Measurements from ENCODE around the gene RHOT1. TPM values are rescaled to one million over a fixed set of nuclear protein-coding genes. Genes with fewer than 3 reads are reported as not detected.

The RHOT1 gene
- total and polyA plus RNA-seq, 12 donors, result 32.5 to 76.6 (median 48.5) TPM

- H3K9me3 ChIP-seq, result no peaks in the 10 kb centered on the region
- 9 to 17% methylated on average over 10 of the region's 10 CpGs for WGBS, 2 donors
- intact Hi-C loops (cut with DNase I), result no loop called here
- no peak for TF ChIP-seq CTCF (IDR thresholded peaks at IDR 0.05)
- no peak overlapping the region for H3K4me3 ChIP-seq
- no peak overlapping the region for H3K27ac ChIP-seq
- ATAC-seq (peak in 1 of 8 donors; percentile 41), DNase-seq (no peak)
- H3K36me3 ChIP-seq, result no peaks in the 10 kb centered on the region
- peaks cover 4 to 71% (median 53%) of the 10 kb centered on the region in 7 donors for H3K27me3 ChIP-seq
- peaks cover 10 to 28% (median 23%) of the 10 kb centered on the region in 9 donors for H3K4me1 ChIP-seq
These were observed 125.4 kb downstream of the RHOT1 start for GRCh38 chr17:32267690-32268205.

- no peak for TF ChIP-seq CTCF (IDR thresholded peaks at IDR 0.05)
- no peaks in the 10 kb centered on the region for H3K36me3 ChIP-seq
- no peak for DNase-seq
- H3K4me3 ChIP-seq, result no peak overlapping the region
- no peak for ATAC-seq
- H3K4me1 ChIP-seq, result peaks cover 10 to 28% (median 23%) of the 10 kb centered on the region in 9 donors
- intact Hi-C loops (cut with DNase I), result no loop called here
- WGBS, 2 donors, result 77 to 82% methylated on average over 7 of the region's 7 CpGs
- no peak overlapping the region for H3K27ac ChIP-seq
- peaks cover 4 to 67% (median 48%) of the 10 kb centered on the region in 7 donors for H3K27me3 ChIP-seq
- no peaks in the 10 kb centered on the region for H3K9me3 ChIP-seq
These were observed 126.5 kb downstream of the RHOT1 start for GRCh38 chr17:32268734-32269288.

GRCh38 chr17:32269377-32269776 is 127.1 kb downstream of the RHOT1 start:
- Histone ChIP-seq H3K27ac (no peak overlapping the region), H3K36me3 (no peaks in the 10 kb centered on the region), H3K4me3 (no peak overlapping the region), H3K4me1 (peaks cover 10 to 28% (median 23%) of the 10 kb centered on the region in 9 donors), H3K9me3 (no peaks in the 10 kb centered on the region), H3K27me3 (peaks cover 4 to 67% (median 46%) of the 10 kb centered on the region in 7 donors)
- ATAC-seq (peak in 6 of 8 donors; percentile 32 to 91 (median 62)), DNase-seq (peak in 1 of 2 donors; percentile 58)
- TF ChIP-seq CTCF (IDR thresholded peaks at IDR 0.05), result no peak
- WGBS, 2 donors, result 57 to 63% methylated on average over 11 of the region's 11 CpGs
- intact Hi-C loops (cut with DNase I), result no loop called here

GRCh38 chr17:32271844-32272243 is 129.5 kb downstream of the RHOT1 start:
- no peak overlapping the region for H3K4me3 ChIP-seq
- TF ChIP-seq CTCF (IDR thresholded peaks at IDR 0.05), result no peak
- no peak for ATAC-seq
- DNase-seq, result no peak
- intact Hi-C loops (cut with DNase I), result loop anchor here in 1 of 10 donors (10.0 kb wide), 1 partner anchor 57 kb away; no protein-coding TSS in a partner anchor
- H3K36me3 ChIP-seq, result no peaks in the 10 kb centered on the region
- WGBS, 2 donors, result 94 to 95% methylated on average over 8 of the region's 8 CpGs
- H3K4me1 ChIP-seq, result peaks cover 5 to 19% (median 10%) of the 10 kb centered on the region in 9 donors
- no peaks in the 10 kb centered on the region for H3K9me3 ChIP-seq
- no peak overlapping the region for H3K27ac ChIP-seq
- peaks cover under 1 to 54% (median 42%) of the 10 kb centered on the region in 7 donors for H3K27me3 ChIP-seq
